ENCODE results near the gene FBL.

Gene FBL

GRCh38 chr19:39850892-39851291 is 4.7 kb upstream of the FBL start:
- CTCF ChIA-PET, result no interaction called here
- POLR2A ChIA-PET, result no interaction called here
- TF ChIP-seq ZNF384 (IDR thresholded peaks at IDR 0.05) (no peak), LEF1 (IDR thresholded peaks at IDR 0.05; ENCODE audit: borderline replicate concordance) (no peak), CTBP1 (IDR thresholded peaks at IDR 0.05; ENCODE audit: borderline replicate concordance) (no peak), NFRKB (IDR thresholded peaks at IDR 0.05) (no peak), L3MBTL2 (conservative IDR thresholded peaks at IDR 0.05) (no peak), TARDBP (IDR thresholded peaks at IDR 0.05) (no peak), SUZ12 (IDR thresholded peaks at IDR 0.05) (no peak), FOXK2 (IDR thresholded peaks at IDR 0.05) (no peak), PKNOX1 (IDR thresholded peaks at IDR 0.05) (no peak), SP1 (IDR thresholded peaks at IDR 0.05) (no peak), ELF4 (IDR thresholded peaks at IDR 0.05) (no peak)
- DNase-seq (ENCODE audit: extremely low spot score), result no peak

GRCh38 chr19:39848392-39848791 is 2.2 kb upstream of the FBL start:
- POLR2A ChIA-PET, result no interaction called here
- CTCF ChIA-PET, result no interaction called here
- TF ChIP-seq CTBP1 (IDR thresholded peaks at IDR 0.05; ENCODE audit: borderline replicate concordance) (no peak), L3MBTL2 (conservative IDR thresholded peaks at IDR 0.05) (no peak), SP1 (IDR thresholded peaks at IDR 0.05) (no peak), LEF1 (IDR thresholded peaks at IDR 0.05; ENCODE audit: borderline replicate concordance) (no peak), FOXK2 (IDR thresholded peaks at IDR 0.05) (no peak), HDGF (IDR thresholded peaks at IDR 0.05; ENCODE audit: borderline replicate concordance) (no peak), TARDBP (IDR thresholded peaks at IDR 0.05) (no peak)
- no peak for DNase-seq (ENCODE audit: extremely low spot score)

- POLR2A ChIA-PET, result interaction anchor here (3.6 kb wide), 1 partner anchor 14 kb away, joined by 27 read pairs; the partner anchor contains the start of gene DYRK1B
- TF ChIP-seq FOXA1 (IDR thresholded peaks at IDR 0.05) (no peak), FOXM1 (IDR thresholded peaks at IDR 0.05; ENCODE audit: borderline replicate concordance) (no peak), TARDBP (IDR thresholded peaks at IDR 0.05) (no peak), NFRKB (IDR thresholded peaks at IDR 0.05) (no peak), FOXK2 (IDR thresholded peaks at IDR 0.05) (no peak), ELF4 (IDR thresholded peaks at IDR 0.05) (no peak), CTBP1 (IDR thresholded peaks at IDR 0.05; ENCODE audit: borderline replicate concordance) (no peak), SUZ12 (IDR thresholded peaks at IDR 0.05) (no peak), PKNOX1 (IDR thresholded peaks at IDR 0.05) (no peak), L3MBTL2 (conservative IDR thresholded peaks at IDR 0.05) (no peak), ZNF384 (IDR thresholded peaks at IDR 0.05) (no peak), HDGF (IDR thresholded peaks at IDR 0.05; ENCODE audit: borderline replicate concordance) (no peak), LEF1 (IDR thresholded peaks at IDR 0.05; ENCODE audit: borderline replicate concordance) (no peak), ARNT (IDR thresholded peaks at IDR 0.05) (no peak), BHLHE40 (IDR thresholded peaks at IDR 0.05; ENCODE audit: borderline replicate concordance) (no peak), SP1 (IDR thresholded peaks at IDR 0.05) (no peak)
- CTCF ChIA-PET, result no interaction called here
- DNase-seq (ENCODE audit: extremely low spot score), result no peak
These were observed 1.3 kb upstream of the FBL start for GRCh38 chr19:39847525-39847924.

- ChIA-PET POLR2A (interaction anchor here (1.0 to 3.6 kb wide), 10 partner anchors 8 to 124 kb away, joined by 3 to 27 read pairs (median 4); partner anchors contain the start of genes DYRK1B and PSMC4), CTCF (interaction anchor here (0.5 to 1.4 kb wide), 2 partner anchors 21 to 54 kb away, joined by 3 read pairs; no protein-coding TSS in a partner anchor)
- DNase-seq (ENCODE audit: extremely low spot score), result no peak
- TF ChIP-seq FOXA1 (IDR thresholded peaks at IDR 0.05), result no peak
- no peak for TF ChIP-seq TARDBP (IDR thresholded peaks at IDR 0.05)
- no peak for TF ChIP-seq NFRKB (IDR thresholded peaks at IDR 0.05)
- TF ChIP-seq L3MBTL2 (conservative IDR thresholded peaks at IDR 0.05), result no peak
- no peak for TF ChIP-seq SP1 (IDR thresholded peaks at IDR 0.05)
- TF ChIP-seq CTBP1 (IDR thresholded peaks at IDR 0.05; ENCODE audit: borderline replicate concordance), result no peak
- TF ChIP-seq ZNF384 (IDR thresholded peaks at IDR 0.05), result no peak
These were observed 703 bp upstream of the FBL start for GRCh38 chr19:39846678-39847486.

- TF ChIP-seq ZNF384 (IDR thresholded peaks at IDR 0.05) (no peak), NFRKB (IDR thresholded peaks at IDR 0.05) (no peak), PKNOX1 (IDR thresholded peaks at IDR 0.05) (no peak), BHLHE40 (IDR thresholded peaks at IDR 0.05; ENCODE audit: borderline replicate concordance) (no peak), TARDBP (IDR thresholded peaks at IDR 0.05) (no peak), ARNT (IDR thresholded peaks at IDR 0.05) (no peak), FOXA1 (IDR thresholded peaks at IDR 0.05) (no peak), L3MBTL2 (conservative IDR thresholded peaks at IDR 0.05) (no peak; the same call in 1 of the 2 replicates), SP1 (IDR thresholded peaks at IDR 0.05) (no peak), SUZ12 (IDR thresholded peaks at IDR 0.05) (no peak), LEF1 (IDR thresholded peaks at IDR 0.05; ENCODE audit: borderline replicate concordance) (no peak), ELF4 (IDR thresholded peaks at IDR 0.05) (no peak), FOXM1 (IDR thresholded peaks at IDR 0.05; ENCODE audit: borderline replicate concordance) (no peak), CTBP1 (IDR thresholded peaks at IDR 0.05; ENCODE audit: borderline replicate concordance) (no peak), HDGF (IDR thresholded peaks at IDR 0.05; ENCODE audit: borderline replicate concordance) (no peak), FOXK2 (IDR thresholded peaks at IDR 0.05) (no peak)
- DNase-seq (ENCODE audit: extremely low spot score), result peak; percentile 46
- POLR2A ChIA-PET, result interaction anchor here (1.0 to 3.6 kb wide), 6 partner anchors 12 to 313 kb away, joined by 4 to 27 read pairs (median 6); partner anchors contain the start of genes DYRK1B, EID2B and PSMC4
- CTCF ChIA-PET, result interaction anchor here (0.8 to 4.1 kb wide), 3 partner anchors 12 to 125 kb away, joined by 3 to 28 read pairs (median 22); partner anchors contain the start of gene DYRK1B
These were observed 621 bp downstream of the FBL start for GRCh38 chr19:39845584-39845932.

Data from HEK293T (cell line).